DMS114 treated with DMSO at 0.1 percent for 48 hours (cell line): ENCODE results near the gene XCL1.
A peak's percentile ranks its signal among the peaks of the same experiment; 100 is the strongest.

ENCODE experiments used
- DNase-seq: peaks from one replicate; lab custom pipeline; 2025; ENCODE audit not compliant: unreplicated experiment; lab: John Stamatoyannopoulos, UW

Gene XCL1

GRCh38 chr1:168603501-168604110 is 27.2 kb downstream of the XCL1 start:
- peak; percentile 42 for DNase-seq

GRCh38 chr1:168605443-168605842 is 29.0 kb downstream of the XCL1 start:
- DNase-seq = no peak

GRCh38 chr1:168606096-168606495 is 29.7 kb downstream of the XCL1 start:
- no peak for DNase-seq

- no peak for DNase-seq
Measured at GRCh38 chr1:168607872-168608428, 31.5 kb downstream of the XCL1 start.

GRCh38 chr1:168608796-168609715 is 32.7 kb downstream of the XCL1 start:
- DNase-seq = no peak

- no peak for DNase-seq
Measured at GRCh38 chr1:168609741-168610510, 33.5 kb downstream of the XCL1 start.

GRCh38 chr1:168613038-168613451 is 36.6 kb downstream of the XCL1 start:
- no peak for DNase-seq

GRCh38 chr1:168613691-168614231 is 37.4 kb downstream of the XCL1 start:
- no peak for DNase-seq

GRCh38 chr1:168614235-168614634 is 37.8 kb downstream of the XCL1 start:
- DNase-seq = no peak

- no peak for DNase-seq
Measured at GRCh38 chr1:168615965-168616364, 39.6 kb downstream of the XCL1 start.

- no peak for DNase-seq
Measured at GRCh38 chr1:168617974-168618750, 41.8 kb downstream of the XCL1 start.

- DNase-seq = no peak
Measured at GRCh38 chr1:168618886-168619285, 42.5 kb downstream of the XCL1 start.

GRCh38 chr1:168621356-168621755 is 45.0 kb downstream of the XCL1 start:
- DNase-seq = no peak

GRCh38 chr1:168623003-168623828 is 46.8 kb downstream of the XCL1 start:
- DNase-seq = no peak

- DNase-seq = no peak
Measured at GRCh38 chr1:168623831-168624230, 47.4 kb downstream of the XCL1 start.

GRCh38 chr1:168626326-168626725 is 49.9 kb downstream of the XCL1 start:
- DNase-seq = no peak

GRCh38 chr1:168627370-168627769 is 51.0 kb downstream of the XCL1 start:
- DNase-seq = no peak

- DNase-seq = no peak
Measured at GRCh38 chr1:168628807-168629206, 52.4 kb downstream of the XCL1 start.

- DNase-seq = no peak
Measured at GRCh38 chr1:168629466-168629865, 53.1 kb downstream of the XCL1 start.
